HFF-Myc (cell line): ENCODE results near the gene ZNF776.
"Not testable (repeated sequence)": the region's sequence is repeated elsewhere in the genome, so short reads cannot be mapped to it uniquely, and the experiment has no call there.

Experiments used
- DNase-seq: peaks from one replicate; pipeline ENCODE4 v3.0.0-alpha.2; 2011; ENCODE audit warnings: low read depth; ENCODE audit errors: extremely low read depth
- H3K4me3 ChIP-seq: replicated peaks from 2 replicates; pipeline ENCODE4 v1.5.1; 2011; ENCODE audit warnings: low read depth, mild to moderate bottlenecking, control low read depth, low read length
- TF ChIP-seq, protein P1 (sequence below): IDR thresholded peaks from 2 replicates; pipeline ENCODE4 v1.5.1; 2012; ENCODE audit warnings: mild to moderate bottlenecking, low read depth, low read length, control low read depth; ENCODE audit errors: missing control alignments

Gene ZNF776

DNA sequence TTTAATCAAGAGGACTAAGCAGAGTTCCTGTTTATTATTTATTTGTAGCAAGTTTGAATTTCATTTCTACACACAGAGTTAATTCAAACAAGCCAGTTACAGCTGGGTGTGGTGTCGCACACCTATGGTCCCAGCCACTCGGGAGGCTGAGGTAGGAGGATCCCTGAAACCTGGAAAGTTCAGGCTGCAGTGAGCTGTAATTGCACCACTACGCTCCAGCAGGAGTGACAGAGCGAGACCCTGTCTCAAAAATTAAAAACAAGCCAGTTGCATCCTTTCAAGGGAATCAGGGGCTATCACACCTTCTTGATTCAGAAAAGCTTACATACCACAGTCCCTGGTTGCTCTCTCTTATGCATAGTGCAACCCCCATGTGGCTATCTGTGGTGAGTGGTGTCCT is 42.7 kb downstream of the ZNF776 start:
- no peak overlapping the region for H3K4me3 ChIP-seq
- TF ChIP-seq, protein P1, sequence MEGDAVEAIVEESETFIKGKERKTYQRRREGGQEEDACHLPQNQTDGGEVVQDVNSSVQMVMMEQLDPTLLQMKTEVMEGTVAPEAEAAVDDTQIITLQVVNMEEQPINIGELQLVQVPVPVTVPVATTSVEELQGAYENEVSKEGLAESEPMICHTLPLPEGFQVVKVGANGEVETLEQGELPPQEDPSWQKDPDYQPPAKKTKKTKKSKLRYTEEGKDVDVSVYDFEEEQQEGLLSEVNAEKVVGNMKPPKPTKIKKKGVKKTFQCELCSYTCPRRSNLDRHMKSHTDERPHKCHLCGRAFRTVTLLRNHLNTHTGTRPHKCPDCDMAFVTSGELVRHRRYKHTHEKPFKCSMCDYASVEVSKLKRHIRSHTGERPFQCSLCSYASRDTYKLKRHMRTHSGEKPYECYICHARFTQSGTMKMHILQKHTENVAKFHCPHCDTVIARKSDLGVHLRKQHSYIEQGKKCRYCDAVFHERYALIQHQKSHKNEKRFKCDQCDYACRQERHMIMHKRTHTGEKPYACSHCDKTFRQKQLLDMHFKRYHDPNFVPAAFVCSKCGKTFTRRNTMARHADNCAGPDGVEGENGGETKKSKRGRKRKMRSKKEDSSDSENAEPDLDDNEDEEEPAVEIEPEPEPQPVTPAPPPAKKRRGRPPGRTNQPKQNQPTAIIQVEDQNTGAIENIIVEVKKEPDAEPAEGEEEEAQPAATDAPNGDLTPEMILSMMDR, result no peak
- no peak for DNase-seq

DNA sequence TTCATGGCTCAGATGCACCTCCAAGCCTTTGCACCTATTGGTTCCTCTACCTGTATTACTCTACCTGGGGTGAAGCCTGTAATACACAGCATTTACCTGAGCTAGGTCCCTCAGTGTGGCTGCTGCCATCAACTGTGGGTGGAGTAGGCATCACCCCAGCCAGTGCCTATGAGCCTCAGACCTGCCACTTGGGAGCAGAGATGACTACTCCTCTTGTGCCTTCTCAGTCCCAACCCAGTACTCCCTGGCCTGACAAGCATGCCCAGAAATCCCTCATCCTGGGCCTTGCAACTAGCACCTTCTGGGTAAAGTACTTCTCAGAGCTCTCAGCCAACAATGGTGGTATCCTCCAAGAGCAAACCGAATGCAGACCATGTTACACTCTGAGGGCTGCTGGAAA is 50.0 kb downstream of the ZNF776 start:
- not testable (repeated sequence) for DNase-seq

DNA sequence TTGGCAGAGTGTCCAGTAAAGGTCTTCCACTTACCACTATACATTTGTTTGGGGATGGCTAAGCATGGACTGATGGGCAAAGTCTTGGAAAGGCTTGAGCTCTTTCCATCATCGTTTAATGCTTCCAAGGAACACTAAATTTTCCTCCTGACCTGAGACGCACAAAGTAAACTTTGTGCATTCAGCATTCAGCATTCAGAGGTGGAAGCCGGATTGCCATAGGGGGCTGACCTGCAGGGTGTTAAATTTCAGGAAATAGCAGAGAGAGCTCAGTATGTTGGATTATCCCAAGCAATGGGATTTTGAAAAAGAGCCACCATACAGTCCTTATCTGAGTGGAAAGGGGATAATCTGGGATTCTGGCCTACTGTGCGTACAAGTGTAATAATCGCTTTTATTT is 54.1 kb downstream of the ZNF776 start:
- no peak for DNase-seq
- TF ChIP-seq, protein P1, result no peak
- H3K4me3 ChIP-seq, result no peak overlapping the region

More for the DNA sequence above, 50.0 kb downstream of the ZNF776 start:
- H3K4me3 ChIP-seq, result not testable (repeated sequence)

DNA sequence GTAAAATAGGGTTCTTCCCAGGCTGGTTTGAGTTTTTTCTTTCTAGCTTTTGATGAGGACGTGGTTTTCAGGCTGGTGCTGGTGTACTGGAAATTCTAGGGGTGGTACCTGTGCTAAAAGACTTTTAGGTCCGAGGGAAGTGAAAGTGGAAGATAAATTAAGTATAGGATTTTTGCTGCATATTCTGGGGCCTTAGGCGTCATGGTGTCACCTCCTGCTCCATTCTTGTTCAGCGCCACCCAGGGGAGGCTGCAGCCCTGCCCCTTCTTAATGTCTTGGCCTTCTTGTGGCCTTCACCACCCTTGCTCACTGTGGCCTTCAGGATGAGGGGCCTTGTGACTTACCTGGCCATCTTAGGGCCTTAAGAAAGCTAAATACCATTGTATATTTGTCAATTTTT is 55.7 kb downstream of the ZNF776 start:
- TF ChIP-seq, protein P1, result no peak
- no peak for DNase-seq
- H3K4me3 ChIP-seq, result no peak overlapping the region

DNA sequence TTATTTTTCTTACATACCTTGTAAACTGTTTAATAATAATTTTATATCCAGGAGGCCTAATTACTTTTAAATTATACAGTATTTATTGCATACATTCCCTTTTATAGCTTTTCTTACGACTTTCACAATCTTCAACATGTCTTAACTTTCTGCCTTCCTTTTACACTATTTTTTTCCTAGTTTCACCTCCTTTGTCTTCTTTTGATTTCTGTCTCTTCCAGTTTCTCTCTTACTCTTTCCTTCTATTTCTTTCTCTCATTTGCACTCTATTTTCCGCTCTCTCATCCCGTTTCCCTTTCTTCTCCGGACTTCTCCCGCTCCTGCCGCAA is 56.6 kb downstream of the ZNF776 start:
- no peak for DNase-seq
- TF ChIP-seq, protein P1, result no peak
- peak overlapping the region; percentile 58 for H3K4me3 ChIP-seq

DNA sequence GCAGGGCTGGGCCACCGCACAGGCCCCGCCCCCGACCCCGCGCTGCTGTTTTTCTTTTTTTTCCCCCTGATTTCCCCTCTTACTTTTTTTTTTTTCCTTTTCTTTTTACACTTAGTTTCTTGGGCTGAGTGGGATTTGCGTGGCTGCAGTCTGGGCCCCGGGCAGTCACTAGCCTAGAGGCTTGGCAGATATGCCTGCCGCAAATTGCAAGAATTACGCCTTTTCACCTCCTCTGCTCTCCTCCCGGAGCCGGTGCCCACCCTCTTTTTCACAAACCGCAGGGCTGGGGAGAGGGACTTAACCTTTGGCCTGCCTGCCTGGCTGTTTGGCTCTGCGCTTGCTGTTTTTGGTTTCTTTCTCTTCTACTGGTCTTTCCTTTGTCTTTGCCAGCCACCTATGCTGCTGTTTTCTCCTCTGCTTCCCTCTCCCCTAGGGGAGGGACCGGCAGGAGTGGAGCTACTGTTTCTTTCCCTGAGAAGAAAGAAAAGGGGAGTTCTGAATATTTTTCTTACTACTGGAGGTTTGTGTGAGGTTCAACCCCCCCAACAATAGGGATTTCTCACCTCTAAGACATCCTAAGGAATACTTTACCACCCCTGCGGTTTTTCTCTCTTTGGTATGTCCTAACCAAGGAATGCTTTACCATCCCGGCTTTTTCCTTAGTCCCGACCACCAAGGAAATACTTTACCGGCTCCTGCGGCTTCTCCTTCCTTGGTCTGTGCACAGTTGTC is 57.1 kb downstream of the ZNF776 start:
- TF ChIP-seq, protein P1, result no peak
- peak overlapping the region; percentile 58 for H3K4me3 ChIP-seq
- DNase-seq, result peak; percentile 48

DNA sequence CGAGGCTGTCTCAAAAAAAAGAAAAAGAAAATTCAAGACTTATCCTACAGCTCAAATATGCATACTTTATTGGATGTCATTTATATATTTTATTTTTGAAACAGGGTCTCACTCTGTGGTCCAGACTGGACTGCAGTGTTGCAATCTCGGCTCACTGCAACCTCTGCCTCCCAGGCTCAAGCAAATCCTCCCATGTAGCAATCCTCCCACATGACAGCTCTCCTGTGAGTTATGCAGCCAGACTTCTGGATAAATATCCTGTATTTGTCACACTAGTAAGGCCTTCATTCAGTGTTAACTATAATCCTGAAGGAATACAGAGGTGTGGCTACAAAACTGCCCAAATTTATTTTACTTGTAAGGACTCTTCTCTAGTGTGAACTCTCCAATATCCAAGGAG is 60.9 kb downstream of the ZNF776 start:
- no peak for DNase-seq
- H3K4me3 ChIP-seq, result no peak overlapping the region
- TF ChIP-seq, protein P1, result no peak
